ENCODE data around the gene NELFA.

- TF ChIP-seq, protein P1, sequence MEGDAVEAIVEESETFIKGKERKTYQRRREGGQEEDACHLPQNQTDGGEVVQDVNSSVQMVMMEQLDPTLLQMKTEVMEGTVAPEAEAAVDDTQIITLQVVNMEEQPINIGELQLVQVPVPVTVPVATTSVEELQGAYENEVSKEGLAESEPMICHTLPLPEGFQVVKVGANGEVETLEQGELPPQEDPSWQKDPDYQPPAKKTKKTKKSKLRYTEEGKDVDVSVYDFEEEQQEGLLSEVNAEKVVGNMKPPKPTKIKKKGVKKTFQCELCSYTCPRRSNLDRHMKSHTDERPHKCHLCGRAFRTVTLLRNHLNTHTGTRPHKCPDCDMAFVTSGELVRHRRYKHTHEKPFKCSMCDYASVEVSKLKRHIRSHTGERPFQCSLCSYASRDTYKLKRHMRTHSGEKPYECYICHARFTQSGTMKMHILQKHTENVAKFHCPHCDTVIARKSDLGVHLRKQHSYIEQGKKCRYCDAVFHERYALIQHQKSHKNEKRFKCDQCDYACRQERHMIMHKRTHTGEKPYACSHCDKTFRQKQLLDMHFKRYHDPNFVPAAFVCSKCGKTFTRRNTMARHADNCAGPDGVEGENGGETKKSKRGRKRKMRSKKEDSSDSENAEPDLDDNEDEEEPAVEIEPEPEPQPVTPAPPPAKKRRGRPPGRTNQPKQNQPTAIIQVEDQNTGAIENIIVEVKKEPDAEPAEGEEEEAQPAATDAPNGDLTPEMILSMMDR (IDR thresholded peaks at IDR 0.05; ENCODE audit: insufficient read depth, low read length, poor library complexity, severe bottlenecking), result no peak
- TF ChIP-seq EZH2phosphoT487 (conservative IDR thresholded peaks at IDR 0.05; ENCODE audit: low read length), result no peak
These were observed 19.0 kb downstream of the NELFA start for GRCh38 chr4:1989533-1990347.

All from SU-DHL-6 (cell line).